ENCODE results near the gene NIN. TPM values are rescaled to one million over a fixed set of nuclear protein-coding genes. Genes with fewer than 3 reads are reported as not detected.
"Not testable (repeated sequence)": the region's sequence is repeated elsewhere in the genome, so short reads cannot be mapped to it uniquely, and the experiment has no call there.

NIN gene
- total RNA-seq, 1 donor from 2014 or later = 58.7 TPM

GRCh38 chr14:50717811-50718210, 113.2 kb downstream of the NIN start:
- DNase-seq (ENCODE audit: low spot score) = no peak

DNA sequence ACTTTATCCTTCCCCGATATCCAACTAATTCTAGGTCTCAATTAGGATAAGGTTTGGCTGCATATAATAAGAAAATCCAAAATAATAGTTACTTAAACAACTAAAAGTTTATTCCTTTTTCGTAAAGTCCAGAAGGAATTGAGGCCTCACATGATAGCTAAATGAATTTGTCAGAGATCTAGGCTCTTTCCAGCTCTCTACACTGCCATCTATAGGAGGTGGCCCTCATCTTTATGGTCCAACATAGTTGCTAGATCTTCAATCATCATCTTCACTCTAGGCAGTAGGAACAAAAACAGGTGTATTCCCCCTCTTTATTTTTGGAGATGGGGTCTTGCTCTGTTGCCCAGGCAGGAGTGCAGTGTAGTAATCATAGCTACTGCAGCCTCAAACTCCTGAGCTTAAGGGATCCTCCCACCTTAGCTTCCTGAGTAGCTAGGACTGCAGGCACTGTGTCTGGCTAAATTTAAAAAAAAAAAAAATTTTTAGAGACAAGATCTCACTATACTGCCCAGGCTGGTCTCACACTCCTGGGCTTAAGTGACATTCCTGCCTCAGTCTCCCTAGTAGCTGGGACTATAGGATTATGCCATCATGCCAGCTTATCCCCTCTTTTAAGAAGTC, 116.4 kb downstream of the NIN start:
- DNase-seq (ENCODE audit: low spot score) = peak; percentile 7

GRCh38 chr14:50711043-50711442, 119.9 kb downstream of the NIN start:
- DNase-seq (ENCODE audit: low spot score) = no peak

- DNase-seq (ENCODE audit: low spot score) = no peak
Measured at GRCh38 chr14:50705026-50705593, 125.9 kb downstream of the NIN start.

- DNase-seq (ENCODE audit: low spot score) = no peak
Measured at GRCh38 chr14:50704454-50705010, 126.4 kb downstream of the NIN start.

DNA sequence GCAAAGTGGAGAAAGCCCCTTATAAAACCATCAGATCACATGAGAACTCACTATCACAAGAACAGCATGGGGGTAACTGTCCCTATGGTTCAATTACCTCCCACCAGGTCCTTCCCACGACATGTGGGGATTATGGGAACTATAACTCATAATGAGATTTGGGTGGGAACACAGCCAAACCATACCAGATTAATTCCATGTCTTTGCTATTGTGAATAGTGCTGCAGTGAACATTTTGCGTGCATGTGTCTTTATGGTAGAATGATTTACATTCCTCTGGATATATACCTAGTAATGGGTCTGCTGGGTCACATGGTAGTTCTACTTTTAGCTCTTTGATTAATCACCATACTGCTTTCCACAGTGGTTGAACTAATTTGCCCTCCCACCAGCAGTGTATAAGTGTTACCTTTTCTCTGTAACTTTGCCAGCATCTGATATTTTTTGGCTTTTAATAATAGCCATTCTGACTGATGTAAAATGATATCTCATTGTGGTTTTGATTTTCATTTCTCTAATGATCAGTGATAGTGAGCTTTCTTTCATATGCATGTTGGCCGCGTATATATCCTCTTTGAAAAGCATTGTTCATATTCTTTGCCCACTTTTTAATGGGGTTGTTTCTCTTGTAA, 133.2 kb downstream of the NIN start:
- no peak for DNase-seq (ENCODE audit: low spot score)

DNA sequence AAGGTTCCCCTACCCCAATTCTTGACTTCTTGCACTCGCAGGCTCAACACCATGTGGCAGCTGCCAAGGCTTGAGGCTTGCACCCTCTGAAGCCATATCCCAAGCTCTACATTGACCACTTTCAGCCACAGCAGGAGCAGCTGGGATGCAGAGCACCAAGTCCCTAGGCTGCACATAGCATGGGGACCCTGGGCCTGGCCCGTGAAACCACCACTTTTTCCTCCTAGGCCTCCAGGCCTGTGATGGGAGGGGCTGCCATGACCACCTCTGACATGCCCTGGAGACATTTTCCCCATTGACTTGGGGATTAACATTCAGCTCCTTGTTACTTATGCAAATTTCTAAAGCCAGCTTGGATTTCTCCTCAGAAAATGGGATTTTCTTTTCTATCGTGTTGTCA, 136.7 kb downstream of the NIN start:
- DNase-seq (ENCODE audit: low spot score) = not testable (repeated sequence)

GRCh38 chr14:50688875-50689274, 142.1 kb downstream of the NIN start:
- DNase-seq (ENCODE audit: low spot score) = no peak

- no peak for DNase-seq (ENCODE audit: low spot score)
Measured at GRCh38 chr14:50679674-50680073, 151.3 kb downstream of the NIN start.

DNA sequence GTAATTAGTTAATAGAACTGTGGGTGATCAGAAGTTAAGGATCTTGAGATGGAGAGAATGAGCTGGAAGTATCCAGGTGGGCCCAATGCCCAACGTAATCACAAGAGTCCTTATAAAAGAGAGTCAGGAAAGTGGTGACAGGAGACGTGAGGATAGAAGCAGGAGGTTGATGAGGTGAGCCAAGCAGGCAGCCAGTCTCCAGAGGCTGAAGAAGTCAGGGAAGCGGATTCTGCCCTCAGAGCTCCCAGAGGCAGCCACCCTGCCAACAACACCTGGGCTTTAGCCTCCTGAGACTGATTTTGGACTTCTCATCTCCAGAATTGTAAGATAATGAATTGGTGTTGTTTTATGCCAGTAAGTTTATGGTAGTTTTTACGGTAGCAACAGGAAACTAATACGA, 152.8 kb downstream of the NIN start:
- no peak for DNase-seq (ENCODE audit: low spot score)

- no peak for DNase-seq (ENCODE audit: low spot score)
Measured at GRCh38 chr14:50677527-50678063, 153.4 kb downstream of the NIN start.

- no peak for DNase-seq (ENCODE audit: low spot score)
Measured at GRCh38 chr14:50676814-50677516, 154.0 kb downstream of the NIN start.

DNA sequence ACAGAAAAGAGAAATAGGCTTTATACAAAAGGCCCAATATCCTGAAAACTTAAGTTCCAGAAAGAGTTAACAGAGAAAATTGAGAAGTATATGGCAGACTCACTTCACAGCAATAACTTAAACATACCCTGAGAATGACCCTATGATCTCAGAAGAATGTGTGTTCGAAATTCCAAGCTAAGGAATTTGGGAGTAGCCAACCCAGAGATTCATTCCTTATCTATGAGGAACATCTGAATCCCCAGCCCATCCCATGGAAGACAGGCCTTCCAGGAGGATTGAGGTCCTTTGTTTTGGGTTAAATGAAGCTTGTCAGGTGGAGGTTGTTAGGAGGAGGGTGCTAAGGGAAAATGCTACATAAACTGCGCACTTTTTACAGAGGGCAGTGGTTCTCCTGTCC, 155.4 kb downstream of the NIN start:
- DNase-seq (ENCODE audit: low spot score) = no peak

DNA sequence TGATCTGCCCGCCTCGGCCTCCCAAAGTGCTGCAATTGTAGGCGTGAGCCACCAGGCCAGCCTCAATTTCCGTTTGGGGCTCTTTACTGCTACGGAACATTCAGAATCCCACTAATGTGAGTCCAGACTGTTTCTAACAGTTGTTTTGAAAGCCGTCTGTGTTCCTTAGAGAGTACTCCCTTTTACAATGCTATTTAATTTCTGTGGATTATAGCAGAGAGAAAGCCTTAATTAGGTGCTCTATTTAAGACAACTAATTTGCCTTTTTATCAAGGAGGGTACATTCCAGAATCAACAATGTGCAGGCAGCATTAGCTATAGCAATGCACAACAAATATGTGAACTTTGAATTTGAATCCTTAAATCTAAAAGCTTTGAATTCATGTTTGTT, 160.1 kb downstream of the NIN start:
- no peak for DNase-seq (ENCODE audit: low spot score)

DNA sequence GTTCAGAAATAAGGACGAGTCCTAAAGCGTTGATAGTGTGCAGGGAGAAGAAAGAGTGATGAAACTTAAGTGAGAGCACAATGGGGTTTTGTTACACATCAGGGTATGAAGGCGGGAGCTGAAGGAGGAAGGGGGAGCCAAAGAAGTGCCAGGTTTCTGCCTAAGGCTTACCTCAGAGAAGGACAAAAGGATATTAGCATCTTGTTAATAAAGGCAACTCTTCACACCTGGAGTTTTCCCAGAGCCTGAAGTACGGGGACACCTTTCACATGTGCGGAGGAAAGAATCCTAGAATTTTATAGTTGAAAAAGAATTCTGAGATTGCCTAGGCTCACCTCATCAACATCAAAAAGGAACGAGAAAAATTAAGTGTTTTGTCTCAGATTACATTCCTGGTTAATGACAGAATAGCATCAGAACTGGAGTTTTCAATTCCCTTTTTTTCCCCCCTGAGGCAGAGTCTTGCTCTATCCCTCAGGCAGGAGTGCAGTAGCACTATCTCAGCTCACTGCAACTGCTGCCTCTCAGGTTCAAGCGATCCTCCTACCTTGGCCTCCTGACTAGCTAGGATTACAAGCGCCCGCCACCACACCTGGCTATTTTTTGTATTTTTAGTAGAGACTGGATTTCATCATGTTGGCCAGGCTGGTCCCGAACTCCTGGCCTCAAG, 160.6 kb downstream of the NIN start:
- DNase-seq (ENCODE audit: low spot score) = no peak

Other genes starting within 250 kb of the NIN start
- gene SAV1, start 162.9 kb downstream of the NIN start, total RNA-seq (ENCODE audit: insufficient read depth, low replicate concordance) = 40.7 TPM
- gene ABHD12B, start 40.9 kb upstream of the NIN start, total RNA-seq (ENCODE audit: insufficient read depth, low replicate concordance) = 5.1 TPM
- gene PYGL, start 113.3 kb upstream of the NIN start, total RNA-seq (ENCODE audit: insufficient read depth, low replicate concordance) = 51.0 TPM

All from umbilical cord (tissue), 2 donors.